Spinal cord (tissue), 10 donors: ENCODE data around the gene SECTM1. TPM values are rescaled to one million over a fixed set of nuclear protein-coding genes. Genes with fewer than 3 reads are reported as not detected.
A peak's percentile ranks its signal among the peaks of the same experiment; 100 is the strongest.
"Not testable (repeated sequence)": the region's sequence is repeated elsewhere in the genome, so short reads cannot be mapped to it uniquely, and the experiment has no call there.

Experiments used
- DNase-seq, 6 donors: peaks; one replicate each; pipeline versions ENCODE4 v3.0.0 to v3.0.0-alpha.2; 2013 to 2015; ENCODE audit warnings: low spot score in 6 of 6, low read depth in 4 of 6
- H3K27ac ChIP-seq: one replicate; pipeline ENCODE4 v1.5.1; 2013; ENCODE audit warnings: low read depth, low read length, control low read depth
- H3K27me3 ChIP-seq: one replicate; pipeline ENCODE4 v1.6.1; 2013; ENCODE audit warnings: low read length; ENCODE audit not compliant: control insufficient read depth, insufficient read depth
- H3K36me3 ChIP-seq: one replicate; pipeline ENCODE4 v1.6.1; 2013; ENCODE audit warnings: low read length; ENCODE audit not compliant: control insufficient read depth, insufficient read depth
- H3K4me1 ChIP-seq: one replicate; pipeline ENCODE4 v1.6.1; 2013; ENCODE audit warnings: low read length; ENCODE audit not compliant: control insufficient read depth, insufficient read depth
- H3K4me3 ChIP-seq: one replicate; pipeline ENCODE4 v1.5.1; 2013; ENCODE audit warnings: low read depth, low read length, control low read depth
- H3K9me3 ChIP-seq: one replicate; pipeline ENCODE4 v1.6.1; 2013; ENCODE audit warnings: low read length; ENCODE audit not compliant: control insufficient read depth, insufficient read depth
- WGBS: methylation state at CpG from one replicate; pipeline ENCODE4 v1.1.5; 2013; ENCODE audit warnings: missing lambda C conversion rate; ENCODE audit not compliant: insufficient coverage; 5-methylcytosine and 5-hydroxymethylcytosine counted together
- polyA plus RNA-seq, 2 donors: library from polyadenylated mRNA; unstranded; fragments of 120-200 nt; gene quantifications; one replicate each; pipeline ENCODE4 v1.2.1, GENCODE V29; 2013; ENCODE audit not compliant: insufficient read length in 2 of 2
- total RNA-seq, 2 donors: library from RNA; depleted of rRNA in 1 of 2; stranded (reverse); fragments of 120-200 nt in 1 of 2; fragments of >200 nt in 1 of 2; gene quantifications; one replicate each; pipeline versions ENCODE4 v1.2.3 to v1.2.4, GENCODE V29; 2013 to 2014
- donor health status: healthy.

The SECTM1 gene
- total and polyA plus RNA-seq, 4 donors, result 1.9 to 7.4 (median 3.0) TPM

DNA sequence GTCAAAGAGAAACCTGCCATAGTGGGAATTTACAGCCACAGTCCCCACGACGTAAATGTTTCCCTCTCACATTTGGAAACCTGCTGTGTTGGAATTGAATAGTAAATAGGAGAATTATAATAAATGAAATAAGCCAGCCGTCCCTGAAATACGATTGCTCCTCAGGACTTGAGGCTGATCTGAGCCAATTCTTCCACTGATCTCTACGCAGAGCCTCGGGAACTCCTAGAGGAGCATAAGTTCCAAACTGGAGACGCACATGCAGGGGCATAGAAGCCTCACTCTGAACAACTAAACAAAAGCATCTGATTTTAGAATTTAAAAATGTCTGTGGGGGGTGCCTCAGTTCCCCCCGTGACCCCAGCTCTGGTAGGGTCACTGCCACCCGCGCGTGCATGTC lies 15.3 kb upstream of the SECTM1 start:
- Histone ChIP-seq H3K36me3 (no peaks in the 10 kb centered on the region), H3K9me3 (no peaks in the 10 kb centered on the region), H3K4me3 (no peak overlapping the region), H3K27me3 (no peaks in the 10 kb centered on the region), H3K27ac (peak overlapping the region; percentile 81), H3K4me1 (peaks cover 21% of the 10 kb centered on the region)
- peak in 1 of 6 donors; percentile 60 for DNase-seq
- 32% methylated on average over 4 of the region's 11 CpGs for WGBS

DNA sequence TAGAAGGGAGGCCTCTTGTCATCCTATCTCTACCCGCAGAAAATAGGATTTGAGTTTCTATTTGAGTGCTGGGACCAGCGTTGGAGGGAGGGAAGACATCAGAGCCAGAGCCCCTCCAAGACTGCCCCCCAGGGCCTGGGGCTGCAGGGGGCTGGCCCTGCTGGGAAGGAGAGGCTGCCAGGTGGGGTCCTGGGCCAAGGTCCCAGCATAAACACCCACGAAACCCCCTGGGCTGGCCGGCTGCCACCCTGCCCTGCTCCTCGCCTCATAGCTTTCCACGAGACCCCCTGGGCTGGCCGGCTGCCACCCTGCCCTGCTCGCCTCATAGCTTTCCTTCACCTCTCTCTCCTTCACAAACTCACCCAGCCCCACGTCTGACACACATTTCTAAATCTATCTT lies 14.9 kb upstream of the SECTM1 start:
- no peaks in the 10 kb centered on the region for H3K27me3 ChIP-seq
- H3K36me3 ChIP-seq, result no peaks in the 10 kb centered on the region
- H3K27ac ChIP-seq, result peak overlapping the region; percentile 36
- H3K4me1 ChIP-seq, result peaks cover 21% of the 10 kb centered on the region
- H3K4me3 ChIP-seq, result no peak overlapping the region
- WGBS, result 48% methylated on average over 8 of the region's 9 CpGs
- no peak for DNase-seq
- H3K9me3 ChIP-seq, result no peaks in the 10 kb centered on the region

DNA sequence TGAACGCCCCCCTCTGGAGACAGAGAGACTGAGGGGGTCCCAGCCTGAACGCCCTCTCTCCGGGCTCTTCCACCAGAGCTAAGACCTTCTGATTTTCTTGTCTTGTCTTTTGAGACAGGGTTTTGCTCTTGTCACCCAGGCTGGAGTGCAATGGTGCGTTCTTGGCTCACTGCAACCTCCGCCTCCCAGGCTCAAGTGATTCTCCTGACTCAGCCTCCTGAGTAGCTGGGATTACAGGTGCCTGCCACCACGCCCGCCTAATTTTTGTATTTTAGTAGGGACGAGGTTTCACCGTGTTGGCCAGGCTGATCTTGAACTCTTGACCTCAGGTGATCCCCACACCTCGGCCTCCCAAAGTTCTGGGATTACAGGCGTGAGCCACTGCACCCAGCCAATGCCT lies 14.4 kb upstream of the SECTM1 start:
- not testable (repeated sequence) for H3K9me3 ChIP-seq, H3K36me3 ChIP-seq, DNase-seq, H3K27ac ChIP-seq, H3K27me3 ChIP-seq, H3K4me3 ChIP-seq
- peaks cover 21% of the 10 kb centered on the region for H3K4me1 ChIP-seq
- WGBS, result 86% methylated on average over 11 of the region's 11 CpGs

DNA sequence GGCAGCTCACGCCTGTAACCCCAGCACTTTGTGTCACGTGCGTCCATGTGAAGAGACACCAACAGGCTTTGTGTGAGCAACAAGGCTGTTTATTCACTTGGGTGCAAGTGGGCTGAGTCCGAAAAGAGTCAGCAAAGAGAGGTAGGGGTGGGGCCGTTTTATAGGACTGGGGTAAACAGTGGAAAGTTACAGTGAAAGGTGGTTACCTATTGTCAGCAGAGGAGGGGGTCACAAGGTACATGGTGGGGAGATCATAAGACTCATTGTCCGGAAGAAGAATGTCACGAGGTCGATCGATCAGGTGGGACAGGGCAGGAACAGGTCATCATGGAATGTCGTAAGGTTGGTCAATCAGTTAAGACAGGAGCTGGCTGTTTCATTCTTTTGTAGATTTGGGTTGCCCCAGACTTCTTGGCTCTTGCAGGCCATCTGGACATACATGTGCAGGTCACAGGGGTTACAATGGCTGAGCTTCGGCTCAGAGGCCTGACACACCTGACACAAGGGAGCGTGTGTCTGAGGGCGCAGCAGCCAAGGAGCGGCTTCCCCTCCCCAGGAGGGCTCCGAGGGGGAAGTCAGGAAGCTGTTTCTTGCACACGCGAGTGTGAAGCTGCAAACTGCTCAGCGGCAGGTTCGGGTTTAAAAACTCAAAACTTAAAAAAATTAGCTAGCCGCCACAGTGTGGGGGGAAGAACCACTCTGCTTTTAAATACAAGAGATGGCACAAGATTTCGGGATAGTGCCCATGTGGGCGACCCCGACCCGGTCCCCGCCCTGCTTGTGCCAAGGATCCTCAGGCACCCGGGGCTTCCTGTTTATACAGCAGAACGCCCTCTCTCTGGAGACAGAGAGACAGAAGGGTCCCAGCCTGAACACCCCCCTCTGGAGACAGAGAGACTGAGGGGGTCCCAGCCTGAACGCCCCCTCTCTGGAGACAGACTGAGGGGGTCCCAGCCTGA lies 13.1 kb upstream of the SECTM1 start:
- Histone ChIP-seq H3K4me3 (no peak overlapping the region), H3K27ac (no peak overlapping the region), H3K36me3 (no peaks in the 10 kb centered on the region), H3K4me1 (peaks cover 12% of the 10 kb centered on the region), H3K27me3 (peaks cover 2% of the 10 kb centered on the region), H3K9me3 (no peaks in the 10 kb centered on the region)
- 81% methylated on average over 22 of the region's 28 CpGs for WGBS
- DNase-seq, result no peak

DNA sequence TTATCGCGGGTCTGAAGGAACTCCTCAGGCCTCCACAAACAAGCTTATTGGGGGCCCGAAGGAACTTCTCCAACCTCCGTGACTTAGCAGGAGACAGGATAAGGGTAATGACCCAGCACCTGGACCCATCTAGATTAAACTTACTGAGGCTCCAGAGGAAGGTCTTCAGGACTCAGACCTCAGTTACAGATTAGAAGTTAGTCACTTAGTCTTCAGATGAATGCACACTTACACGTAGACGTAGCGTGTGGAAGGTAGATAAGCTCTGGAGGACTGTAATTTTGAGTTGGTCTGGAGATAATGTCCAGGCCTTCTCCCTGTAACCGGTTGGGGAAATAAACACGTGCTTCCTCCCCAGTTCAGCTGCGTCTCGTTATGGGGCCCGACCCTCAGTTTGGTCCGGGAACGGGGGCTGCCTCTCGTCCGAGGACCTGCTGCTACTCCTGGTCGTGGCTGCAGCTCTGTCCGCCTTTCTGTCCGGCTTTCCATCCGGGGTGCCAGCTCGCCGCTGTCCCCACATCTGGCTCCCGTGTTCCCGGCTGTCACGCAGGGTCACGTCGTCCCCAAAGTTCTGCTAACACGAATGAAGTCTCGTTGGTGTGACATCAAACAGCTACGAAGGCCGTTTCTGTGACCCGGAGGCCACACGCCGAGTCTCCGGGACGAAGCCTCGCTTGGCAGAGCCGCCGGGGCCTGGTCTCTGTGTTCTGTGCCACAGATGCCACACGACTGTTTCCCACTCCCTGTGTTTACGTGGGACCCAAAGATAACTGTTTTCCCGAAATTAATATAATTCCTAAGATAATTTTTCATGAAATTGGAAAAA lies 11.8 kb upstream of the SECTM1 start:
- no peaks in the 10 kb centered on the region for H3K36me3 ChIP-seq
- H3K9me3 ChIP-seq, result no peaks in the 10 kb centered on the region
- H3K27ac ChIP-seq, result no peak overlapping the region
- H3K27me3 ChIP-seq, result peaks cover 2% of the 10 kb centered on the region
- no peak for DNase-seq
- peaks cover 8% of the 10 kb centered on the region for H3K4me1 ChIP-seq
- no peak overlapping the region for H3K4me3 ChIP-seq
- WGBS, result 86% methylated on average over 31 of the region's 42 CpGs

DNA sequence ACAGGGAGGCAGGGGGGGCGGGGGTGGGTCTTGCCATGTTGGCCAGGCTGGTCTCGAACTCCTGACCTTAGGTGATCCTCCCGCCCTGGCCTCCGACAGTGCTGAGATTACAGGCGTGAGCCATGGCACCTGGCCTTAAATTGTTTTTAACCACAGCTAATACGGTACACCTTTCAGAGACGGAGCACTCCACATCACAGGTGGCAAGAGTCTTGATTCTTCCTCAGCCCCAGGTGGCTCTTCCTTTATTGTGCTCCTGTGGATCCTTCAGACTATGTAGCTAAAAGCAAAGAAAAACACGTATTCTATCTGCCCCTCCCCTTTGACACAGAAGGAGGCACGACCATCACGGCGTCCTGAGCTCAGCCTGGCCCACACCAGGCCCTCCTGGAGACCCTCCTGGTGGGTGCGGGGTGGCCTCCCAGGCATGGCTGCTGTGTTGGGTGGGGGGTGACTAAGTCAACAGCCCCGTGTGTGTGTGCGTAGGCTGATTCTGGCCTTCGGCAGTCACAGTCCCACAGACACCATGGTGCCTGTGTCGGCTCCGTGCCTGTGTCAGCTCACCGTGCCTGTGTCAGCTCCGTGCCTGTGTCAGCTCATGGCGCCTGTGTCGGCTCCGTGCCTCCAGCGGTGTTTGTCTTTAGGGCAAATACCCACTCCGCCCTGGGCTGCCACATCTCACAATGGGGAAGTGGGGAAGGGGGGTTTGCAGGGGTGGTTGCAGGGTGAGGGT lies 10.8 kb upstream of the SECTM1 start:
- H3K27me3 ChIP-seq, result peaks cover 4% of the 10 kb centered on the region
- H3K4me3 ChIP-seq, result no peak overlapping the region

DNA sequence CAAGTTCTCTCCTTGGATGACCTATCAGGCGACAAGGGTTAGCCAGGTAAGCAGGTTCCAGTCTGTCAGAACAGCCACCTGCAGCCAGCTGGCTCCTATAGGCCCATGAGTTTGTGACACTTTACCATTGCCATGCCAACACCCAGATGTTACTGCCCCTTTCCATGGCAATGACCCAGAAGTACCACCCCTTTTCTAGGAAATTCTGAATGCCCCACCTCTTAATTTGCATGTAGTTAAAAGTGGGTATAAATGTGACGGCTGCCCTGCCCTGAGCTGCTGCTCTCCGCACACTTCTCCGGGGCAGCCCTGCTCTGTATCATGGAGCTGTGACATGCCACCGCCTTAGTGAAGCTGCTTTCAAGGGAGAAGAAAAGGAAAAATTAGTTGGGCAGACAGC lies 10.0 kb upstream of the SECTM1 start:
- H3K4me3 ChIP-seq, result no peak overlapping the region
- no peaks in the 10 kb centered on the region for H3K36me3 ChIP-seq
- 75% methylated on average over 5 of the region's 5 CpGs for WGBS

More for the DNA sequence above, 10.8 kb upstream of the SECTM1 start:
- H3K4me1 ChIP-seq, result peaks cover 11% of the 10 kb centered on the region
- no peaks in the 10 kb centered on the region for H3K36me3 ChIP-seq
- no peak overlapping the region for H3K27ac ChIP-seq
- H3K9me3 ChIP-seq, result no peaks in the 10 kb centered on the region
- WGBS, result 69% methylated on average over 22 of the region's 24 CpGs
- no peak for DNase-seq

DNA sequence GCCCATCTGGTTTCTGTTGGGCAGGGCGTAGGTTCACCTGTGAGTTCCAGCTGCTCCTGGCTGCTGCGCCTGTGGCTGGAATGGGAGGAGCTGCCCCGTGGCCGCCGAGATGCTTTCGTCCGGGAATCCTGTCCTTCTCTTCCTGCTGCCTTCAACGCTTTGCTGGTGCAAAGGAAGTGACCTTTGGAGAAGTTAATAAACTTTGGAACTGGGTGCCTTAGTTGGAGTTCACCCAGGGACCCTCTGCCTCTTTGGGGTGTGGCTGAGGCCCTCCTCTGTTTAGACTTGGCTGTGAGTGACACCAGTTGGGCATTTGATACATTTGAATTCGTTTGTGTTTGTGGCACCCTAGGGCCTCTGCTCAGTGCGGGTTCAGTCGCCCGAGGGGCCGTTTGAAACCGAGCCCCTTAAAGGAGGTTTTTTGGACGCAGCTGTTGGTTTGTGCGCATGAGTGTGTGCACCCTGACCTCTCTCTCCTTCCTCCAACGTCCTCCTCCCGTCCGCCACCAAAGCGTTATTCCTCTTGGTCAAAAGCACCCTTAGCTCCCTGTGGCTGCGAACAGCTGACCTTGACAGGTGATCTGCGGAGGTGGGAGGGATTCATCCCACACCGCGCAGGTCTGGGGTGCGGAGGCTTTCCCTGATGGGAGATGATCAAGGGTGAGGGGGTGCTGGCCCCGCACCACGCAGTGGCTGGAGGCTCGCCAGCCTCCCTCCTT lies 9.0 kb upstream of the SECTM1 start:
- 79% methylated on average over 10 of the region's 28 CpGs for WGBS

More for the DNA sequence above, 10.0 kb upstream of the SECTM1 start:
- no peak overlapping the region for H3K27ac ChIP-seq
- no peaks in the 10 kb centered on the region for H3K9me3 ChIP-seq
- H3K4me1 ChIP-seq, result peaks cover 13% of the 10 kb centered on the region
- peaks cover 6% of the 10 kb centered on the region for H3K27me3 ChIP-seq
- no peak for DNase-seq

More for the DNA sequence above, 9.0 kb upstream of the SECTM1 start:
- no peaks in the 10 kb centered on the region for H3K36me3 ChIP-seq
- peaks cover 8% of the 10 kb centered on the region for H3K27me3 ChIP-seq
- H3K27ac ChIP-seq, result no peak overlapping the region
- no peak overlapping the region for H3K4me3 ChIP-seq
- H3K4me1 ChIP-seq, result peaks cover 10% of the 10 kb centered on the region
- no peaks in the 10 kb centered on the region for H3K9me3 ChIP-seq
- no peak for DNase-seq
